Measurements from ENCODE around the gene NDUFAF3.

DNA sequence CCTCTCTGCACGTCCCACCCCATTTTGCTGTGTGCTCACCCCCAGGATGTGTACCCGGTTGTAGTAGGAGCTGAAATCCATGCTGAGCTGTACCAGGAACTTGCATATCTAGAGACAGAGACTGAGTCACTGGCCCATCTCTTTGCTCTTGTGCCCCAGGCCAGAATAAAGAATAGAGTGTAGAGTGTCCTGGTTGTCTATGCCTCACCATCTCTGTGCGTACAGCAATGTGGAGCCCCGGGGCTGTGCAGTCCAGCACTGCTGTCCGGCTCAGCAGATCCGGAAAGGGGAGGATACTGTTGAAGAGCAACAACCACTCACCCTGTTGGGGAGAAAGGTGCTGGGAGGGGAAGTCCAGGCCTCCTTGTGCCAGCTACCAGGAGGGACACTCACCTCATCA is 6.2 kb upstream of the NDUFAF3 start:
- TF ChIP-seq CTCF (IDR thresholded peaks at IDR 0.05) (no peak), EZH2 (IDR thresholded peaks at IDR 0.05; ENCODE audit: borderline replicate concordance, insufficient read depth, low read depth, low read length, poor library complexity, severe bottlenecking) (no peak)
